ENCODE measurements around the gene BHLHE40.
"Not testable (repeated sequence)": the region's sequence is repeated elsewhere in the genome, so short reads cannot be mapped to it uniquely, and the experiment has no call there.

The BHLHE40 gene

GRCh38 chr3:4979428-4980228 lies at the start of gene BHLHE40:
Gene BHLHE40 (plus strand): TSS chr3:4979437. CDS start chr3:4979719, 282 bp downstream.
- no peak for DNase-seq

- no peak for DNase-seq
Measured at GRCh38 chr3:4930501-4930900, 48.7 kb upstream of the BHLHE40 start.

DNA sequence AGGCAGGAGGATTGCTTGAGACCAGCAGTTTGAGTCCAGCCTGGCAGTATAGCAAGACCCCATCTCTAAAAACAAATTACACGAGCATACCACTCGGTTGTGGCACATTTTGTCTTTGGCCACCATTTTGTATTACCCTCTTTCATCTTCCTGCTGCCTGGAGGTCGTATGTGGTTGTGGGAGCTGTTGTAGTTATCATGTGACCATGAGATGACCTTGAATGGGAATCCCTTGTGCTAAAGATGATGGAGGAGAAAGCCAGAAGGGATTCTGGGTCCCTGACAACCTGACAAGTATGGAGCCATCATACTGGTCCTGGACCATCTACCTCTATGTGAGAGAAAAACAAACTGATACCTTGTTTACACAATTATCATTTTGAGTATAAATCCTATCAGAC lies 45.2 kb upstream of the BHLHE40 start:
- DNase-seq = no peak

DNA sequence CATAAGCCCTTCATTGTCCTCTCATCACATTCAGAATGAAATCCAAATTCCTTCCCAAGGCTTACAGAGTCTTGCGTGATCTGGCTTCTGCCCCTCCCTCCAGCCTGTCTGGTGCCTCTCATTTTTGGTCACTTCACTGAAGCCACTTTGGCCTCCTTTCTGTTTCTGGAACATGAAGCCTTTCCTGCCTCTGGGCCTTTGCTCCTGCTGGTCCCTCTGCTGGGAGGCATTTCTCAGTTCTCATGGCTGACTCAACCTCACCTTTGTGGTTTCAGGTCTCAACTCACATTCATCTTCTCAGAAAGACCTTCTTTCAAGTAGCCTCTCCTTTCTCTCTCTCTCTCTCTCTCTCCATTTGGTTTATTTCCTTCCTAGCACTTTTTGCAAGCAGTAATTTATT lies 43.9 kb upstream of the BHLHE40 start:
- DNase-seq = no peak

- DNase-seq = no peak
Measured at GRCh38 chr3:4936982-4937614, 42.1 kb upstream of the BHLHE40 start.

DNA sequence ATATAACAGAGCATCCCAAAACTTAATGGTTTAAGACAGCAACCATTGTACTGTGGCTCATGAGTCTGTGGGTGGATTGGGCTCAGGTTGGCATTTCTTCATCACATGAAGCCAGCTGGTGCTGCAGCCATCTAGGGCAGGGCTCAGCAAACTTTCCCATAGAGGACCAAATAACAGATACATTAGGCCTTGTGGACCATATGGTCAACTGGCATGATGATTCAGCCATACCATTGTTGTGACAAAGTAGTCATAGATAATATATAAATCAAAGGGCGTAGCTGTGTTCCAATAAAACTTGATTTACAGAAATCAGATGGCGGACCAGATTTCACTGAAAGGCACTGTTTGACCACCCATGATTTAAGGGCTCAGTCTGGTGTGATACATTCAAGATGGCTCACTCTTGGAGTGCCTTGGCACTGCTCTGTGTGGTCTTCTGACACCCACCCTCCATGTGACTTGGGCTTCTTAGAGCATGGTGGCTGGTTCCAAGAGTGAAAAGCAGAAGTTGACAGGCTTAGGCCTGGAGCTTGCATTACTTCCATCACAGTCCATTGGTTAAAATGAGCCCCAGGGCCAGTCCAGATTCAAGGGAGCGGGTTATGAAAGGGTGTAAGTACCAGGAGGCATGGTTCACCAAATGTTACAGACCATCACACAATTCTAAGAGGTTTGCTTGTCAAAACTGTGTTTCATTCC lies 40.8 kb upstream of the BHLHE40 start:
- no peak for DNase-seq

DNA sequence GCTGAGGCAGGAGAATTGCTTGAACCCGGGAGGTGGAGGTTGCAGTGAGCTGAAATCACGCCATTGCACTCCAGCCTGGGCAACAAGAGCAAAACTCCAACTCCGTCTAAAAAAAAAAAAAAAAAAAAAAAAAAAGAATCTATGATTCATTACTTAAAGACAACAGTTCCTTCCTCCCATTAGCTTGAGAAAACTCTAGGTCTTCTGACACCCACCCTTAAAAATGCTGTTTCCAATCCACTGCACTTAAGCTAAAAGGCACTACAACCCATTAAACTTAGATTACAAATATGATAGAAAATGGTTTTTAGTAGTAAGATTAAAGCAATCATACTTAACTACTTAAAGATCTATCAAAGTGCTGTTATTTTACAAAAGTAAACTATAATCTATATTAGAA lies 40.0 kb upstream of the BHLHE40 start:
- DNase-seq = no peak

- no peak for DNase-seq
Measured at GRCh38 chr3:4940985-4941384, 38.3 kb upstream of the BHLHE40 start.

GRCh38 chr3:4943549-4943948 lies 35.7 kb upstream of the BHLHE40 start:
- no peak for DNase-seq

GRCh38 chr3:4945324-4945723 lies 33.9 kb upstream of the BHLHE40 start:
- DNase-seq = no peak

DNA sequence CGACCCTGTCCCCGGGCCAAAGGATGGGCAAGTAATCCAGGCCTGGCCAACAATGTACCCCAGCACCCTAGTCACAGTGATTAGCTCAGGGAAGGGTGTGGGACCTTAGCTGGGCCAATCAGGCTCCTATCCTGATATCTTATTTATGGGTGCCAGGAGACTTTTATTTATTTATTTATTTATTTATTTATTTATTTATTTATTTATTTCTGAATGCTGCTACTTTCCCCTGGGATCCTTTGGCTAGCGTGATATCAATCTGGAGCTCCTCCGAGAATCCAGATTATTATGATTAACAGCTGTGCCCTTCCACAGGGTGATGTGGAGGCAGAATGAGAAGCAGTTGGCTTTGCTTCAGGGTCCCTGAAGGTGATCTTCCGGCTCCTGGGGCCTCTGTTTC lies 32.2 kb upstream of the BHLHE40 start:
- DNase-seq = no peak

DNA sequence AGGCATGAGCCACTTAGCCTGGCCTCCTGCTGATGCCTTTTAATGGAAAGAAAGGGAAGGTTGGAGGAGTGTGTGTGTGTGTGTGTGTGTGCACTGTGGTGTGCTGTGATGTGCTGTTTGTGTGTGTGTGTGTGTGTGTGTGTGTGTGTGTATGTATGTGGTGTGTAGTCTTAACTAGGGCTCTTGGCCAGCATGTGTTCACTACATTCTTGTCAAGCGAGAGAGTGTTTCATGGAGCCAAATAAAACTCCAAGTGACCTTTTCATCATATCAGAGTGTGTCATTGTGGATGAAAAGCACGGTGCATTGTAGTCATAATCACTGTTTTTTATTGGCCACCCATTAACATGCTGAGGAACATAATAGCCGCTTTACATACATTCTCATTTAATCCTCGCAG lies 30.8 kb upstream of the BHLHE40 start:
- no peak for DNase-seq

DNA sequence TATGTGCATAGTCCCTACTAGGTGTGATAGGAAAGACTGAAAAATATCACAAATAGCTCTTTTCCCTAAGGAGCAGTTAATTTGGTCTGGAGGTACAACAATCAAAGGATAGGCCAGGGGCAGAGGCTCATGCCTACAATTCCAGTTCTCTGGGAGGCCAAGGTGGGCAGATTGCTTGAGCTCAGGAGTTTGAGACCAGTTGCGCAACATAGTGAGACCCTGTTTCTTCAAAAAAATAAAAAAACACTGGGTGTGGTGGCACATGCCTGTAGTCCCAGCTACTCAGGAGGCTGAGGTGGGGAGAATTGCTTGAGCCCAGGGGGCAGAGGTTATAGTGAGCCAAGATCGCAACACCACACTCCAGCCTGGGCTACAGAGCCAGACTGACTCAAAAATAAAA lies 30.2 kb upstream of the BHLHE40 start:
- no peak for DNase-seq

GRCh38 chr3:4949659-4950058 lies 29.6 kb upstream of the BHLHE40 start:
- no peak for DNase-seq

- DNase-seq = no peak
Measured at GRCh38 chr3:4950351-4950784, 28.9 kb upstream of the BHLHE40 start.

DNA sequence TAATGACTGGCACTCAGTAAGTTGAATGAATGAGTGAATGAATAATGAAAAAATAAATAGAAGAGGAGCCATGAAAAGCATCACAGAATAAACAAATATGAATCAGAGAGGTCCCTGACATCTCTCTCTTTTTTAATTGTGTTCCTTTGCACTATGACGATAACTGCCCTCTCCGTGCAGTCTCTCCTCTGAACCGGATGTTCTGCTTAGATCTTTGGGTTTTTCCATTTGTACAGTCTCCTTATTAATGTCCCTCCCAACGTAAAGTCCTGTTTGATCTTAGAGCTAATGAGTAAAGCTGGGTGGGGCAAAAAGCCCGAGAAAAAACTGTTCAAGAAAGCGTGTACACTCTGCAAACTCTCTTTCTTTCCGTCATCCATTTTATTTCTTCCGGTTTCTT lies 28.3 kb upstream of the BHLHE40 start:
- DNase-seq = no peak

DNA sequence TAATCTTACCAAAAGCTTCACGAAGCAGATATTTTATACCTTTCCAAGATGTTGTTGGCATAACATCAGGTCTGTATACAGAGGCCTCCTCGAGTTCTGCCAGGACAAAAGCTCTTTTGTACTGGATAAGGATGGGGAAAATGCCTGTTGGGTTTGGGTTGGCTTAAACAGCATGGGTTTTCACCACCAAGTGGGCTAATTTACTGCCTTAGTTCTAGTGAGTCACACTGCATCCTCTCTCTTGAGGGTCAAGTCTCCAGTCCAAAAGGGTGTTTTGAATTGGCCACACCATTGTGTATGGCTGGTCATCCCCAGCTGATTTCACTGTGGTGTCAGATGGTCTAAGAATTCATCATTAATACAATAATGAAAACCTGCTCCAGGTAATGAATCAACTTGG lies 26.1 kb upstream of the BHLHE40 start:
- DNase-seq = no peak

- no peak for DNase-seq
Measured at GRCh38 chr3:4954256-4955000, 24.8 kb upstream of the BHLHE40 start.

DNA sequence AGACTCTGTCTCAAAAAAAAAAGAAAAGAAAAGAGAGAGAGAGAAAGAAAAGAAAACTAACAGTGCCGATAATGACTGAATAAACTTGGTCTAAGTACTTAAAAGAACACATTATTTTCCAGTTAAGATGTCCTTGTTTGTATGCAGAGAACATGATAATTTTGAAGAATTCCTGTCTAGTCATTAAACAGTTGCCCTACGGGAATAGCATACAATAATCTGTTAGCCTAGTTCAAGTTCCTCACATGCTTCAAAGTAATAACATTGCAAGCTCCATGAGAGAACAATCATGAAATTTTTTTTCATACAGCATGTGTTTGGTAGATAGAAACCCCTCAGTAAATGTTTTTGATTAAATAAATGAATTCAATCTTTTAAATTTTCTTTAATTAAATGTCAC lies 23.1 kb upstream of the BHLHE40 start:
- no peak for DNase-seq

DNA sequence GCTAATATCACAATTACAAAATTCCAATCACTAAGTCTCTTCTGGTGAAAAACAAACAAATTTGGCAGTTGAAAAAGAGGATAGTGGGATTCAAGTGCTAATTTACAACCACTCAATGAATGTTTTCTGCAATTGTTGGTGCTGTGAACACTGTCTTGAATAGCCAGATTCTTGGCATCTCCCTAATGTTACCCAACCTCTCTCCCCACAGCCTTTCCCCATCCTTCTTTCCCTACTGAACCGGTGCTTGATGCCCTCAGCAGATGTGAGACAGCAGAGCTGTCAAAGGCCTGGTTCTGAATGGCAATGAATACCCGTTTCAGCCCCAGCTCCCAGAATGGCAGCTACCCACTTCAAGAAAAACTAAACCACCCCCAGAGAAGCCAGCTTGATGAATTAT lies 22.5 kb upstream of the BHLHE40 start:
- DNase-seq = no peak

DNA sequence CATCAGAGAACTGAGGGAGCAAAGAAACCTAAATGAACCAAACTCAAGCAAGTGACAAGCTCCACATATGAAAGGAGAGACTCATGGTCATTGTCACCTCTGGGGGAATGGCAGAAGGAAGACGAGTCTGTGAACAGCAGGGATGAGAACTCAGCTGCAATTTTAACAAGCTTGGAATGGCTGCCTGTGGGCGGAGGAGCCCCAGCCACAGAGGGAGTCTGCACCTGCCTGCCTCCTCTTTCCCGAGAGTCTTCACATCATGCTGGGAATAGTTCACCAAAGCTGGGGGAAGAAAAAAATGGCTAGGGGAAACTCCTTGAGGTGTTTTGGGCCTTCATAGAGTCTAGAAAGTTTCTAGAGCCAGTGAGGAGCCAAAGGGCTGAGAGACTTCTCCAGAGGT lies 21.3 kb upstream of the BHLHE40 start:
- no peak for DNase-seq

GRCh38 chr3:4959180-4959579 lies 20.1 kb upstream of the BHLHE40 start:
- no peak for DNase-seq

DNA sequence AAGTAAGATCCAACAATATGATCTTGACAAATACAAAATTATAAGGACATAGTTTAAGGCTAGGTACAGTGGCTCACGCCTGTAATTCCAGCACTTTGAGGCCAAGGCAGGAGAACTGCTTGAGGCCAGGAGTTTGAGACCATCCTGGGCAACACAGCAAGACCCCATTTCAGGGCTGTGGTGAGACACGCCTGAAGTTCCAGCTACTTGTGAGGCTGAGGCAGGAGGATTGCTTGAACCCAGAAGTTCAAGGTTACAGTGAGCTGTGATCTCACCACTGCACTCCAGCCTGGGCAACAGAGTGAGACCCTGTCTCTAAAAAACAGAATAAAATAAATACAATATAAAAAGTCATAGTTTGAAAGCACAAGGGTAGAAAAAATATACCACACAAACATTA lies 17.4 kb upstream of the BHLHE40 start:
- not testable (repeated sequence) for DNase-seq

All from left hindlimb (tissue), 1 donor.